ENCODE data around the gene PPP2R2B. TPM values are rescaled to one million over a fixed set of nuclear protein-coding genes. Genes with fewer than 3 reads are reported as not detected.

Gene PPP2R2B
- under 0.01 and 0.15 TPM in 2 replicates for total RNA-seq

GRCh38 chr5:146878476-146879172 lies at the start of gene PPP2R2B:
Gene PPP2R2B (minus strand): TSS chr5:146878757.

